GM06990 (cell line): Measurements from ENCODE around the gene CCDC51.
"Not testable (repeated sequence)": the region's sequence is repeated elsewhere in the genome, so short reads cannot be mapped to it uniquely, and the experiment has no call there.

Experiments used
- DNase-seq: peaks from one replicate; pipeline ENCODE4 v3.0.0-alpha.2; 2011; ENCODE audit not compliant: insufficient read length; ENCODE audit errors: extremely low read depth
- H3K27me3 ChIP-seq: replicated peaks from 2 replicates; pipeline ENCODE4 v1.6.0; 2011; ENCODE audit warnings: low read length; ENCODE audit not compliant: control insufficient read depth, insufficient read depth
- H3K36me3 ChIP-seq: 2 replicates; pipeline ENCODE4 v1.5.1; 2011; ENCODE audit warnings: low read length; ENCODE audit not compliant: control insufficient read depth, insufficient read depth
- H3K4me3 ChIP-seq: replicated peaks from 2 replicates; pipeline ENCODE4 v1.5.1; 2011; ENCODE audit warnings: low read depth, mild to moderate bottlenecking, control low read depth, low read length
- TF ChIP-seq, protein P1 (sequence below): IDR thresholded peaks from 2 replicates; pipeline ENCODE4 v1.5.1; 2011; ENCODE audit warnings: low read length, control low read depth, mild to moderate bottlenecking, inconsistent platforms; ENCODE audit not compliant: insufficient read depth, poor library complexity, severe bottlenecking

Gene CCDC51

DNA sequence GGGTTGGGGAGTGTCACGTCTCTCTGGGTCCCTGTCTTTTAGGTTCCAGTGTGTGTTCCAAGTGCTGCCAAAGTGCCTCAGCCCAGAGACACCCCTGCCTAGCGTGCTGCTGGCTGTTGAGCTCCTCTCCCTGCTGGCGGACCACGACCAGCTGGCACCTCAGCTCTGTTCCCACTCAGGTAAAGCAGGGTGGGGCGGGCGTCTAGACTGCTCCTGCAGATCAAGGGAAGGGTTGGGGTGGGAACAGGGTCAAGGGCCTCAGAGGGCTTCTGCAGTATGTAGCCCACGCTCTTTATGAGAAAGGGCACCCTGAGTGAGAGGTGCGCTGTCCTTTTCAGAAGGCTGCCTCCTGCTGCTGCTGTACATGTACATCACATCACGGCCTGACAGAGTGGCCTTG lies 23.8 kb upstream of the CCDC51 start:
- peaks cover 33% of the 10 kb centered on the region for H3K36me3 ChIP-seq
- no peak overlapping the region for H3K4me3 ChIP-seq
- no peak for DNase-seq
- TF ChIP-seq, protein P1, sequence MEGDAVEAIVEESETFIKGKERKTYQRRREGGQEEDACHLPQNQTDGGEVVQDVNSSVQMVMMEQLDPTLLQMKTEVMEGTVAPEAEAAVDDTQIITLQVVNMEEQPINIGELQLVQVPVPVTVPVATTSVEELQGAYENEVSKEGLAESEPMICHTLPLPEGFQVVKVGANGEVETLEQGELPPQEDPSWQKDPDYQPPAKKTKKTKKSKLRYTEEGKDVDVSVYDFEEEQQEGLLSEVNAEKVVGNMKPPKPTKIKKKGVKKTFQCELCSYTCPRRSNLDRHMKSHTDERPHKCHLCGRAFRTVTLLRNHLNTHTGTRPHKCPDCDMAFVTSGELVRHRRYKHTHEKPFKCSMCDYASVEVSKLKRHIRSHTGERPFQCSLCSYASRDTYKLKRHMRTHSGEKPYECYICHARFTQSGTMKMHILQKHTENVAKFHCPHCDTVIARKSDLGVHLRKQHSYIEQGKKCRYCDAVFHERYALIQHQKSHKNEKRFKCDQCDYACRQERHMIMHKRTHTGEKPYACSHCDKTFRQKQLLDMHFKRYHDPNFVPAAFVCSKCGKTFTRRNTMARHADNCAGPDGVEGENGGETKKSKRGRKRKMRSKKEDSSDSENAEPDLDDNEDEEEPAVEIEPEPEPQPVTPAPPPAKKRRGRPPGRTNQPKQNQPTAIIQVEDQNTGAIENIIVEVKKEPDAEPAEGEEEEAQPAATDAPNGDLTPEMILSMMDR = no peak
- H3K27me3 ChIP-seq = no peaks in the 10 kb centered on the region

DNA sequence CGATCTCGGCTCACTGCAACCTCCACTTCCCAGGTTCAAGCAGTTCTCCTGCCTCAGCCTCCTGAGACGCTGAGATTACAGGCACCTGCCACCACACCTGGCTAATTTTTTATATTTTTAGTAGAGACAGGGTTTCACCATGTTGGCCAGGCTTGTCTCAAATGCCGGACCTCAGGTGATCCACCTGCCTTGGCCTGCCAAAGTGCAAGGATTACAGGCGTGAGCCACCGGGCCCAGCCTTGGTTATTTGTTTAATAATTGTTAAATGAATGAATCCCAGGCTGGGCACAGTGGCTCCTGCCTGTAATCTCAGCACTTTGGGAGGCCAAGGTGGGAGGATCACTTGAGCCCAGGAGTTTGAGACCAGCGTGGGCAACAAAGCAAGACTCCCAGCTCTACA lies 21.8 kb upstream of the CCDC51 start:
- peaks cover 24% of the 10 kb centered on the region for H3K36me3 ChIP-seq
- H3K27me3 ChIP-seq, H3K4me3 ChIP-seq, DNase-seq: not testable (repeated sequence)

DNA sequence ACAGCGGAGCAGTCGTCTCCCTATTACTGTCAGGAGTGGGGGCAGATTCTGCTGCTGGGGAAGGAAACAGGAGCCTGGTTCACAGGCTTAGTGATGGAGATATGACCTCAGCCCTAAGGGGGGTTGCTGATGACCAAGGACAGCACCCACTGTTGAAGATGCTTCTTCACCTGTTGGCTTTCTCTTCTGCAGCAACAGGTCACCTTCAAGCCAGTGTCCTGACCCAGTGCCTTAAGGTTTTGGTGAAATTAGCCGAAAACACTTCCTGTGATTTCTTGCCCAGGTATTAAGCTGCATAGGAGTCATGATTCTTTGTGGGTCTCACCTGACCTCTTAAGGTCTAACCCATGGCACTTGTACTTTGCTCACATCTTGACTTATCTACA lies 20.6 kb upstream of the CCDC51 start:
- Histone ChIP-seq H3K4me3 (no peak overlapping the region), H3K27me3 (no peaks in the 10 kb centered on the region), H3K36me3 (peaks cover 24% of the 10 kb centered on the region)
- TF ChIP-seq, protein P1 = no peak
- DNase-seq = no peak

DNA sequence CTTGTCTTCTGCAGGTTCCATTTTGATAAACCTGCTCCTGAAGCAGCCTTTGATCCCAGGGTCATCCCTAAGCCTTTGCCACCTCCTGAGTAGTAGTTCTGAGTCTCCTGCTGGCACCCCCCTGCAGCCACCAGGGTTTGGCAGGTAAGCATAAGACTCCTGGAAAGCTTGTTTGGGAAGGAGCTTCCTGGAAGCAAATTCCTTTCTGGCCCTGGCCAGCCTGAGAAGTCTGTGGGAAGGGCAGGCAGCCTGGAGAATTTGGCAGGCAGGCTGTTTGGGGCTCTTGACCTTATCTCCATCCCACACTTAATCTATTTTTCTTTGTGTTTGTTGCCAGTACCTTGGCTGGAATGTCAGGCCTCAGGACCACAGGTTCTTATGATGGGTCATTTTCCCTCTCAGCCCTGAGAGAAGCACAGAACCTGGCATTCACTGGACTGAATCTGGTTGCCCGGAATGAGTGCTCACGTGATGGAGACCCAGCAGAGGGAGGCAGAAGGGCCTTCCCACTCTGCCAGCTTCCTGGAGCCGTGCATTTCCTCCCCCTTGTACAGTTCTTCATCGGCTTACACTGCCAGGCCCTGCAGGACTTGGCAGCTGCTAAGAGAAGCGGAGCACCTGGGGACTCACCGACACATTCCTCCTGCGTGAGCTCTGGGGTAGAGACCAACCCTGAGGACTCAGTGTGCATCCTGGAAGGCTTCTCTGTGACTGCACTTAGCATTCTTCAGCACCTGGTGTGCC lies 20.0 kb upstream of the CCDC51 start:
- Histone ChIP-seq H3K27me3 (no peaks in the 10 kb centered on the region), H3K36me3 (peaks cover 24% of the 10 kb centered on the region), H3K4me3 (no peak overlapping the region)
- TF ChIP-seq, protein P1 = no peak
- DNase-seq = no peak

DNA sequence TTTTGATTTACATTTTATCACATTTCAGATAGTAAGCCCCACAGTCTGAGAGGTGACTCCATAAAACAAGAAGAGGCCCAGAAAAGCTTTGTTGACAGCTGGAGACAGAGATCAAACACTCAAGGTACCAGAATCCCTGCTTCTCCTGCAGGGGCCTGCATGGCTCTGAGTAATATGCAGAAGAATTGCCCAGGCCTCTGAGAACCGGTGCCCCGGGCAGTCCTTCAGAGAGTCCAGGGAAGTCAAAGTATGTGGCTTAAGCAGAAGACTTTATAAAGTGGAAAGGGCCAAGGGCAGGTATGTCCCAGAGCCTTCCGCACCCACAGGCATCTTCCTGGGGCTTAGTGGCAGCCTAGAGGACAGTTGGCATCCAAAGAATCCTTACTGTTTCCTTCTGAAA lies 19.4 kb upstream of the CCDC51 start:
- no peak for DNase-seq
- Histone ChIP-seq H3K27me3 (no peaks in the 10 kb centered on the region), H3K4me3 (no peak overlapping the region), H3K36me3 (peaks cover 22% of the 10 kb centered on the region)
- TF ChIP-seq, protein P1 = no peak

DNA sequence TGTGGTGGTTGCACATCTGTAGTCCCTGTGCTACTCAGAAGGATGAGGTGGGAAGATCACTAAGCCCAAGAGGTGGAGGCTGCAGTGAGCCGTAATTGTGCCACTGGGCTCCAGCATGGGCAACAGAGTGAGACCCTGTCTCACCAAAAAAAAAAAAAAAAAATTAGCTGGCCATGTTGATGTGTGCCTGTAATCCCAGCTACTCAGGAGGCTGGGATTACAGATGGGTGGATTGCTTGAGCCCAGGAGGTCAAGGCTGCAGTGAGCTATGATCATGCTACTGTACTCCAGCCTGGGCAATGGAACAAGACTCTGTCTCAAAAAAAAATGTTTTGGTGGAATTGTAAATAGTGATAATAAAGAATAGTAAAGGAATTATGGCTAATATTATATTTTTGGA lies 16.5 kb upstream of the CCDC51 start:
- no peak overlapping the region for H3K4me3 ChIP-seq
- DNase-seq = no peak
- TF ChIP-seq, protein P1 = no peak
- no peaks in the 10 kb centered on the region for H3K27me3 ChIP-seq
- H3K36me3 ChIP-seq = peaks cover 21% of the 10 kb centered on the region
